IPS-15b (cell line): ENCODE results near the gene PEX19.
"Not testable (repeated sequence)": the region's sequence is repeated elsewhere in the genome, so short reads cannot be mapped to it uniquely, and the experiment has no call there.

ENCODE experiments used
- H3K27me3 ChIP-seq: one replicate; pipeline ENCODE4 v1.6.1; 2013; ENCODE audit warnings: low read length; ENCODE audit not compliant: control insufficient read depth, insufficient read depth
- H3K36me3 ChIP-seq: one replicate; pipeline ENCODE4 v1.6.1; 2013; ENCODE audit warnings: low read length; ENCODE audit not compliant: control insufficient read depth, insufficient read depth
- H3K4me1 ChIP-seq: one replicate; pipeline ENCODE4 v1.6.1; 2013; ENCODE audit warnings: mild to moderate bottlenecking, low read length; ENCODE audit not compliant: control insufficient read depth, insufficient read depth
- H3K4me3 ChIP-seq: one replicate; pipeline ENCODE4 v1.5.1; 2013; ENCODE audit warnings: low read depth, low read length
- H3K9ac ChIP-seq: one replicate; pipeline ENCODE4 v1.6.1; 2013; ENCODE audit warnings: low read depth, mild to moderate bottlenecking, low read length
- H3K9me3 ChIP-seq: one replicate; pipeline ENCODE4 v1.6.1; 2013; ENCODE audit warnings: mild to moderate bottlenecking, low read length; ENCODE audit not compliant: control insufficient read depth, insufficient read depth

Gene PEX19

DNA sequence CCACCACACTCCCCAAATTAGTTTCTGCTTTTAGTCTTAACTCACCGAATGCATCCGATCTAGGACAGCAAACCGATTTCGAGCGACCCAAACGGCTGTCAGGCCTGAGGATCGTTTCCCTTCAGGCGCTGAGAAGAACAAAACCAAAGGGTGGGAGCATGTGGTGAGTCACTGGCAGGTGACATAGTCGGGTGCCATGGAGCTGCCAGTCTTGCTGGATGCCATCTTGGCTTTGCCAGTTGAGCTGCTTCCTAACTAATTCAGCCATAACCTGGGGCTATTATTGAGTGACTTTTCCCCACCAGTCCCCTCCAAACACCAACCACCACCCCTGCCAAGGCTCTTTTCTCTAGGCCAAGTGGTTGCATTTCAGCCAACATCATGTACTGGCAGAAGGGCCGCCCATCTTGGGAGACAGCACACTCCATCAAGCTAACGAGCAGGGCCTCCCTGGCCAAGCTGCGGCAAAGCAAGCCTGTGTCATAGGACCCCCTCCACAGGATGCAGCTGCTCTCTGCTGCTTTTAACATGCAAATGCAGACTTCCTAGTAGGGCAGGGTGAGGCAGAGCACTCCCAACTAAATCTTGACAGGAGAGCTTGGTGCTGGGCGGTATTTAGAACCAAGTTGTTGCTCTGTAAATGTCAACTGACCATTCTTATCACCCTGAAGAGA, 22.3 kb upstream of the PEX19 start:
- peak overlapping the region; percentile 5 for H3K4me3 ChIP-seq
- no peaks in the 10 kb centered on the region for H3K9me3 ChIP-seq
- H3K36me3 ChIP-seq, result peaks cover 56% of the 10 kb centered on the region
- no peak overlapping the region for H3K9ac ChIP-seq
- H3K4me1 ChIP-seq, result peaks cover 18% of the 10 kb centered on the region
- H3K27me3 ChIP-seq, result no peaks in the 10 kb centered on the region

DNA sequence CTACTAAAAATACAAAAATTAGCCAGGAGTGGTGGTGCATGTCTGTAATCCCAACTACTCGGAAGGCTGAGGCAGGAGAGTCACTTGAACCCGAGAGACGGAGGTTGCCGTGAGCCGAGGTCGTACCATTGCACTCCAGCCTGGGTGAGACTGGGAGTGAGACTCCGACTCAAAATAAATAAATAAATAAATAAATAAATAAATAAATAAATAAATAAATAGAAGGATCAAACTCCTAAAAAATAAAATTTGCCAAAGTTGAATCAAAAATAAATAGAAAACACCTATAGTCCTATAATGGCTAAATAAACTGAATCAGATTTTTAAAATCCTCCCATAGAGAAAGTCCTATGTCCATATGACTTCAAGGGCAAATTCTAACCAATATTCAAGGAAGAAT, 15.2 kb upstream of the PEX19 start:
- Histone ChIP-seq H3K4me3 (no peak overlapping the region), H3K9ac (no peak overlapping the region), H3K27me3 (no peaks in the 10 kb centered on the region), H3K36me3 (peaks cover 46% of the 10 kb centered on the region), H3K4me1 (no peaks in the 10 kb centered on the region), H3K9me3 (no peaks in the 10 kb centered on the region)

DNA sequence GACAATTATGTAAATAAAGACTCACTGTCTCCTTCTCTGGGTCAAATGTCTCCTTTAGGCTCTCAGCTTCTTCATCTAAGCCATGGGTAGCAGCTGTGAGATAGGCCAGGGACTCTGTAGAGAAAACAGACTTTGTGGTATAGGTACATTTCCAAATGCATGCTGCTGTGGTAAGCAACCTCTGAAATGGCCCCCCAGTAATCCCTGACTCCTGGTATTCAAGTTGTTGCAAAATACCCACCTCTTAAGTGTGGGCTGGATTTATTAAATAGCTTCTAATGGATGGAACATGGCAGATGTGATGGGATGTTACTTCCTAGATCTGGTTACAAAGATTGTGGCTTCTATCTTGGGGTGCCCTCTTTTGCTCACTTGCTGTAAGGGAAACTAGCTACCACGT, 11.1 kb upstream of the PEX19 start:
- Histone ChIP-seq H3K27me3 (no peaks in the 10 kb centered on the region), H3K9me3 (no peaks in the 10 kb centered on the region), H3K4me3 (no peak overlapping the region), H3K9ac (no peak overlapping the region), H3K36me3 (peaks cover 69% of the 10 kb centered on the region), H3K4me1 (no peaks in the 10 kb centered on the region)

DNA sequence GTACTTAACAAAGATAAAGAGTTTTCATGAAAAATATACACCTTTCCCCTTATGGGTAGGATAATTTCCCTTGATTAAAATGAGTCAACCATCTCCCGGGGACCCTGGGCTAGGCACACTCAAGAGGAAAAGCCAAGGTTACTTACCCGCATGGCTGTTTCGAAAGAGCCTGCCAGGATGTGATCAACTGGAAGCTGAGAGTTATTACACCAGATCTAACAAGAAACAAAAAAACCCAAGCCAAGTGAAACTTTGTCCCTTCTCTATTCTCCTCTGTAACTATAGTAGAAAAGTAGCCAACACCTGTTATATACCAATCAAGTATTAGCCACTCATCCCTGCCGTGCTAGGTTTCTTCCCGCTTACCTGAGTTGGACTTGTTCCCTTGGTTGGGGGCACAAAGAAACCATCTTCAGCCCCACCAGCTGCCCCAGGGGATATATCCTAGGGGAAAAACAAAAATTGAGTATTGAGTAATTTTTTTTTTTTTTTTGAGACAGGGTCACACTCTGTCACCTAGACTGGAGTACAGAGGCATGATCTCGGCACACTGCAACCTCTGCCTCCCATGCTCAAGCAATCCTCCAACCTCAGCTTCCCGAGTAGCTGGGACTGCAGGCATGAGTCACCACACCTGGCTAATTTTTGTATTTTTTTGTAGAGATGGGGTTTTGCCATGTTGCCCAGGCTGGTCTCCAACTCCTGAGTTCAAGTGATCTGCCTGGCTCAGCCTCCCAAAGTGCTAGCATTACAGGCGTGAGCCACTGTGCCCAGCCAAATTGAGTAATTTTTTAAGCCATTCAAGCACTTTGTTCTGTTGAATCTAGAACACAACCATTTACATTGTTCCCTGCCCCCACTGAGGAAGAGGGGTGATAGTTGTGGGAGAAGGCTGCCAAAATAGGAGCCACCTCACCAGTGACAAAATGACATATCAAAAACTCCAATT, 8.4 kb upstream of the PEX19 start:
- H3K36me3 ChIP-seq, result peaks cover 75% of the 10 kb centered on the region
- no peak overlapping the region for H3K9ac ChIP-seq
- H3K4me1 ChIP-seq, result no peaks in the 10 kb centered on the region
- H3K27me3 ChIP-seq, result no peaks in the 10 kb centered on the region
- H3K4me3 ChIP-seq, result no peak overlapping the region
- H3K9me3 ChIP-seq, result no peaks in the 10 kb centered on the region

DNA sequence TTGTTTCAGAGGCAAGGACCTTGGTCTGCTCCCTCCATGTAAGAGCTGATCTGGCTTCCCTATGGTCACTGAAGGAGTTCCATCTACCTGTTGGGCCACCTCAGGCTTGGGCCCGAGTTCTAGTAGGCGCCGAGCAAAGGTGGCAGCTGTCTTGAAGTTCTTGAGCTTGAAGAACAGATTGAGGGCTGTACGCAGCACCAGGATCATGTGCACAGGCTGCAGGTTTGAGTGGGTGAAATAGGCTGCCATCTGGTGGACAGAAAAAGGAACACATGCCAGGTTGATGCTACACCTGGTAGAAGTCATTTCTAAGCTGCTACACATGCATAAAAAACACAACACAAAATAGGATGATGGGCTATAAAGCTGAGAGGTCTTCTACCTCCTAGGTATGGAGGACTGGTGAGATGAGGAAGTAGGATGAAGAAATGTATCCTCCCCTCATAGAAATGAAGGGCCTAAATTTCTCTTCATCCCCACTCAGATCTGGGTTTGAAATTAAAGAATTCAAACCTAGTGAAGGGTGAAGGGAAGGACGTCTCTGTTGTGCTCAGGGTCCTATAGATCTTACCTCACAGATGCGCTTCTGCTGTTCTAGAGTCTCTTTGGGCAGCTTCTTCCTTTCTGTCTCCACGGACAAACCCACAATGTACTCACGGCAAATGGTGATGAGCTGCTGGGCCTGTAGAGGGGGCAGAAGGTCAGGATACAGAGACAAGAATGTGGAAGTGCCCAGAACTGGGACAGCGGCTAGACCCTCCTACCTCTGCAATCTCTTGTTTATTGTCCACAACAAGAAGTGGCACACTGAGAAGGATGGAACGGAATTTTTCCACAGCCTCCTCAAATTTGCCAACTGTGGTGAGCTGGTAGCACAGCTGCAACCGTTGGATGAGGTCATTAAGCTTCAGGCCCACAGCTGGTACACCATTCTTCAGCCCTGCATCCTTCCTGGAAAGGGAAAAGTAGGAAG, 6.6 kb upstream of the PEX19 start:
- H3K4me1 ChIP-seq, result no peaks in the 10 kb centered on the region
- H3K9me3 ChIP-seq, result no peaks in the 10 kb centered on the region
- H3K36me3 ChIP-seq, result peaks cover 62% of the 10 kb centered on the region

DNA sequence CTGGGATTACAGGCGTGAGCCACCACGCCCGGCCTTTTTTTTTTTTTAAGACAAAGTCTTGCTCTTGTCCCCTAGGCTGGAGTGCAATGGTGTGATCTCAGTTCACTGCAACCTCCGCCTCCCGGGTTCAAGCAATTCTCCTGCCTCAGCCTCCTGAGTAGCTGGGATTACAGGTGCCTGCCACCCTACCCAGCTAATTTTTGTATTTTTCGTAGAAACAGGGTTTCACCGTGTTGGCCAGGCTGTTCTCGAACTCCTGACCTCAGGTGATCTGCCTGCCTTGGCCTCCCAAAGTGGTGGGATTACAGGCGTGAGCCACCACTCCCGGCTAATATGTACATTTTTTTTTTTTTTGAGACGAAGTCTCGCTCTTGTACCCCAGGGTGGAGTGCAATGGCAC, 2.8 kb upstream of the PEX19 start:
- H3K27me3 ChIP-seq, H3K4me1 ChIP-seq, H3K9me3 ChIP-seq, H3K9ac ChIP-seq, H3K4me3 ChIP-seq: not testable (repeated sequence)
- peaks cover 27% of the 10 kb centered on the region for H3K36me3 ChIP-seq

More for the DNA sequence above, 6.6 kb upstream of the PEX19 start:
- no peak overlapping the region for H3K9ac ChIP-seq
- H3K27me3 ChIP-seq, result no peaks in the 10 kb centered on the region
- no peak overlapping the region for H3K4me3 ChIP-seq

DNA sequence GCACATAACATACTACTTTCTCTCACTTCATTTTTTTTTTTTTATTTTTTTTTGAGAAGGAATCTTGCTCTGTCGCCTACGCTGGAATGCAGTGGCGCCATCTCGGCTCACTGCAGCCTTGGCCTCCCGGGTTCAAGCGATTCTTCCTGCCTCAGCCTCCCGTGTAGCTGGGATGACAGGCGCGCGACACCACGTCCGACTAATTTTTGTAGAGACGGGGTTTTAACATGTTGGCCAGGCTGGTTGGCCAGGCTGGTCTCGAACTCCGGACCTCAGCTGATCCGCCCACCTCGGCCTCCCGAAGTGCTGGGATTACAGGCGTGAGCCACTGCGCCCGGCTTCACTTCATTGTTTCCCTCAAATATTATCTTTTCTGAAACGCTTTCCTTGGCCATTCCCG, 573 bp upstream of the PEX19 start:
- peak overlapping the region; percentile 70 for H3K9ac ChIP-seq
- H3K4me1 ChIP-seq, result peaks cover 6% of the 10 kb centered on the region
- H3K27me3 ChIP-seq, result no peaks in the 10 kb centered on the region
- peak overlapping the region; percentile 28 for H3K4me3 ChIP-seq
- no peaks in the 10 kb centered on the region for H3K9me3 ChIP-seq
- H3K36me3 ChIP-seq, result peaks cover 18% of the 10 kb centered on the region

DNA sequence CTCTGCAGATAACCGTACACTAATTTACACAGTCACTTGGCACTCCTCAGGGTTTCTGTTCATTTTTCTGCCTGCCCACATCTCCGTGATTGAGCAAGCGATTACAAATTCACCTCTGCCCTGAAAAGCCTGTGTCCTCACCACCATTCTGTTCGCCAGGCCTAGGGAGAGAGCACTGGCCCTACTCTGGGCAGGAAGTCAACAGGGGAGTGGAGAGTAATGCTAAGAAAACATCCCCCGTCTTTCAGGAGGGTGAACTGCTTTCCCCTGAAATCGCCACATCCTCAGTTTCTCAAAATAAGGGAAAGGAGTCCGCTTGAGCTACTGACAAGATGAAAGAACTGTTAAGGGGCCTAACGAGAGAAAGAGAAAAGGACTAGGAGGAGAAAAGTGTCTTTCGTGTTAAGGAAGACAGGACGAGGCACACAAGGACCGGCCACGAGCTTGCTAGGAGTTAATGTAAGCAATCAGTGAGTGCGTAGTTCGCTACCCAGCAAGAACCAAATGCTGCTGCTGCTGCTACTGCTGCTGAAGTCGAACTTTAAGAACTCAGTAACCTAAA, 632 bp downstream of the PEX19 start:
- Histone ChIP-seq H3K27me3 (no peaks in the 10 kb centered on the region), H3K36me3 (peaks cover 16% of the 10 kb centered on the region), H3K9me3 (no peaks in the 10 kb centered on the region), H3K9ac (peak overlapping the region; percentile 96), H3K4me1 (peaks cover 6% of the 10 kb centered on the region), H3K4me3 (peak overlapping the region; percentile 78)

DNA sequence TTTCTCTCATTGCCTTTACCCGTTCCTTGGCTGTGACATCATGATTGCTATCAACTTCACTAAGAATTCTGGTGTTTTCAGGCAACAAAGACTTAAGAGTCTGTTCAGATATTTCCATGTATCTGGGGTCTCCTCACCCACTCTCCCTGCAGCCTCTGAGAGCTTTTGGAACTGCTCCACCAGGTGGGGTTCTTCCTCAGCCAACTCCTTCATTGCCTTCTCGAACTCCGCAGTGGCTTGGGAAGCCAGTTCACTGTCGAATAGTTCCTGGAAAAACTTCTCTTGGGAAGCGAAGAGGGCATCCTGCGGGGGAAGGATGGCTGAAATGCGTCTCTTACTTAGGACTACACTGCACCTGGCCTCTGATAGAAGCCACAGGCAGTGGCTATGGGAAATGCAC, 2.1 kb downstream of the PEX19 start:
- Histone ChIP-seq H3K4me3 (no peak overlapping the region), H3K4me1 (peaks cover 6% of the 10 kb centered on the region), H3K9ac (no peak overlapping the region), H3K36me3 (peaks cover 30% of the 10 kb centered on the region), H3K27me3 (no peaks in the 10 kb centered on the region), H3K9me3 (no peaks in the 10 kb centered on the region)

DNA sequence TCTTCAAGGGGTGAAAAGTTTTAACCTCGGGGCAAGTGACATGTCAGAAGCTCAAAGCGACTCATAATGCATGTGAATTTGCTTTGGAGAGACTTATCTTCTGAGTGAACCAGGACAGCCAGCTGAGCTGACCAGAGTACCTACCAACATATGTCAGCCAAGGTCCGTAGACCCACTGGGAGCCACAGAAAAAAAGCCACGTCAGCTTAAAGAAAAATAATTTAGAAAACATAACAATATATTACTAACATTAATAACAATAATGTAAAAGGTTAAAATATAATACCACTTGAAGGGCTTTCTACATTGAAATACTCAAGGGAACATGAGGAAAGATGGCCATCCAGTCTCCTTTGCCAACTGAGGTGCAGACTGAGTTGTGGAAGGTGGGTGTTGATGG, 6.9 kb downstream of the PEX19 start:
- Histone ChIP-seq H3K9ac (no peak overlapping the region), H3K9me3 (no peaks in the 10 kb centered on the region), H3K4me3 (no peak overlapping the region), H3K4me1 (no peaks in the 10 kb centered on the region), H3K27me3 (no peaks in the 10 kb centered on the region), H3K36me3 (peaks cover 33% of the 10 kb centered on the region)

DNA sequence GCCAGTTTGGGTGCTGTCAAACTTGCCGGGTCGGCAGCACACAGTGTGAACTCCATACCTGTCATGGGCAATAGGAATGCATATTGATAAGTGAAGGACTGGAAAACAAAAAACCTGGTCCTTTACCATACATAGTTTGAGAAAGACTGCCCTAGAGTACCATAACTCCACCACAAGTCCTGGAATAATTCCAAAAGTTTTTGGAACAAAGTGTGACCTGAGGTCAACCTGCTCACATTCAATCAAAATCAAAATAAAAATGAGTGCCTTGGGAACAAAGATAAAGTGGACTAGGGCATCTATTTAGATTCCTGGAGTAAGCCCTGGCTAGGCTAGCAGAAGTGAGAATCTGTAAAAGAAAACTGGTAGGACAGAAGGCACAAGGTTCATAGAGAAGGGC, 7.6 kb downstream of the PEX19 start:
- Histone ChIP-seq H3K4me1 (no peaks in the 10 kb centered on the region), H3K9ac (no peak overlapping the region), H3K36me3 (peaks cover 32% of the 10 kb centered on the region), H3K4me3 (no peak overlapping the region), H3K27me3 (no peaks in the 10 kb centered on the region), H3K9me3 (no peaks in the 10 kb centered on the region)
